Breast epithelium (tissue), 4 donors: ENCODE results near the gene NOM1. TPM values are rescaled to one million over a fixed set of nuclear protein-coding genes. Genes with fewer than 3 reads are reported as not detected.

Experiments
- DNase-seq, 2 donors: peaks; one replicate each; pipeline ENCODE4 v3.0.0-alpha.2; 2019; ENCODE audit warnings: low spot score in 2 of 2
- H3K27ac ChIP-seq, 2 donors: fragments of 200-600 bp; sonication (generic) in 1 of 2; one replicate each; pipeline ENCODE4 v1.5.1; 2016 to 2019; ENCODE audit warnings: mild to moderate bottlenecking in 1 of 2
- H3K27me3 ChIP-seq, 2 donors: fragments of 200-600 bp; sonication (generic) in 1 of 2; one replicate each; pipeline versions ENCODE4 v1.5.1 to v1.6.0; 2017 to 2019; ENCODE audit warnings: control low read depth in 1 of 2, mild to moderate bottlenecking in 1 of 2
- H3K36me3 ChIP-seq: fragments of 200-600 bp; one replicate; pipeline ENCODE4 v1.5.1; 2019
- H3K4me1 ChIP-seq, 2 donors: fragments of 200-600 bp; sonication (generic); one replicate each; pipeline ENCODE4 v1.5.1; 2016 to 2019; ENCODE audit warnings: control low read depth in 1 of 2
- H3K4me3 ChIP-seq, 3 donors: fragments of 200-600 bp; sonication (generic); 1 replicate in 2 of 3; 2 replicates in 1 of 3; pipeline ENCODE4 v1.5.1; 2016 to 2019; ENCODE audit warnings: mild to moderate bottlenecking in 3 of 3, moderate library complexity in 2 of 3
- H3K9me3 ChIP-seq, 2 donors: fragments of 200-600 bp; sonication (generic) in 1 of 2; one replicate each; pipeline ENCODE4 v1.5.1; 2016 to 2019; ENCODE audit warnings: control low read depth in 1 of 2
- CTCF ChIP-seq, 3 donors: fragments of 450-650 bp; IDR thresholded peaks; one replicate each; pipeline ENCODE4 v1.5.1; 2016 to 2017; ENCODE audit warnings: antibody characterized with exemption in 3 of 3, mild to moderate bottlenecking in 3 of 3, moderate library complexity in 3 of 3
- POLR2A ChIP-seq: fragments of 450-650 bp; IDR thresholded peaks from one replicate; pipeline ENCODE4 v1.6.1; 2016; ENCODE audit warnings: antibody characterized with exemption, mild to moderate bottlenecking, moderate library complexity
- POLR2AphosphoS5 ChIP-seq, 3 donors: sonication (generic); formaldehyde crosslinking; IDR thresholded peaks; one replicate each; pipeline ENCODE4 v1.6.1; 2017; ENCODE audit warnings: antibody characterized with exemption in 3 of 3
- intact Hi-C: fragments of 100-400 bp; cut with DNase I; formaldehyde crosslinking; loops from one replicate; pipeline ENCODE4 v1.15.1; 2023; ENCODE audit warnings: low total_unique reads
- total RNA-seq, 3 donors: library from RNA; depleted of rRNA; stranded (reverse); fragments of >200 nt; gene quantifications; one replicate each; pipeline ENCODE4 v1.1.0, GENCODE V29; 2016

The NOM1 gene
- total RNA-seq, 3 donors from 2014 or later = 17.1 to 31.5 (median 25.2) TPM

GRCh38 chr7:156988343-156989185, 39.1 kb downstream of the NOM1 start:
- H3K27ac ChIP-seq = no peak overlapping the region
- H3K27me3 ChIP-seq = peaks cover 0 to 11% of the 10 kb centered on the region in 2 donors
- TF ChIP-seq POLR2AphosphoS5 (IDR thresholded peaks at IDR 0.05) (no peak), CTCF (IDR thresholded peaks at IDR 0.05) (no peak), POLR2A (no peak)
- no peaks in the 10 kb centered on the region for H3K36me3 ChIP-seq
- H3K4me3 ChIP-seq = no peak overlapping the region
- DNase-seq = no peak
- no peaks in the 10 kb centered on the region for H3K9me3 ChIP-seq
- H3K4me1 ChIP-seq = no peaks in the 10 kb centered on the region
- intact Hi-C loops = no loop called here

- H3K27me3 ChIP-seq = peaks cover 0 to 11% of the 10 kb centered on the region in 2 donors
- TF ChIP-seq CTCF (IDR thresholded peaks at IDR 0.05) = no peak
- no peak for TF ChIP-seq POLR2AphosphoS5 (IDR thresholded peaks at IDR 0.05)
- TF ChIP-seq POLR2A = no peak
- intact Hi-C loops = no loop called here
These were observed 40.4 kb downstream of the NOM1 start for GRCh38 chr7:156989766-156990535.

GRCh38 chr7:156993021-156993924, 43.8 kb downstream of the NOM1 start:
- Histone ChIP-seq H3K36me3 (no peaks in the 10 kb centered on the region), H3K4me3 (no peak overlapping the region), H3K9me3 (no peaks in the 10 kb centered on the region), H3K27me3 (peaks cover 0 to 21% of the 10 kb centered on the region in 2 donors), H3K27ac (no peak overlapping the region), H3K4me1 (no peaks in the 10 kb centered on the region)
- TF ChIP-seq CTCF (IDR thresholded peaks at IDR 0.05) = no peak
- TF ChIP-seq POLR2AphosphoS5 (IDR thresholded peaks at IDR 0.05) = no peak
- no peak for TF ChIP-seq POLR2A
- no peak for DNase-seq
- intact Hi-C loops = no loop called here

More at GRCh38 chr7:156989766-156990535, 40.4 kb downstream of the NOM1 start:
- H3K27ac ChIP-seq = no peak overlapping the region
- no peak for DNase-seq
- no peaks in the 10 kb centered on the region for H3K36me3 ChIP-seq
- H3K9me3 ChIP-seq = no peaks in the 10 kb centered on the region
- no peak overlapping the region for H3K4me3 ChIP-seq
- no peaks in the 10 kb centered on the region for H3K4me1 ChIP-seq

- H3K9me3 ChIP-seq = no peaks in the 10 kb centered on the region
- H3K4me3 ChIP-seq = no peak overlapping the region
- peaks cover 0 to 27% of the 10 kb centered on the region in 2 donors for H3K27me3 ChIP-seq
- intact Hi-C loops = no loop called here
- no peaks in the 10 kb centered on the region for H3K36me3 ChIP-seq
- no peak overlapping the region for H3K27ac ChIP-seq
- no peaks in the 10 kb centered on the region for H3K4me1 ChIP-seq
- DNase-seq = no peak
- TF ChIP-seq POLR2AphosphoS5 (IDR thresholded peaks at IDR 0.05) (no peak), CTCF (IDR thresholded peaks at IDR 0.05) (no peak), POLR2A (no peak)
These were observed 44.4 kb downstream of the NOM1 start for GRCh38 chr7:156993925-156994235.
